Urinary bladder (tissue), 4 donors: ENCODE results near the gene PNPLA8. TPM values are rescaled to one million over a fixed set of nuclear protein-coding genes. Genes with fewer than 3 reads are reported as not detected.
"Not testable (repeated sequence)": the region's sequence is repeated elsewhere in the genome, so short reads cannot be mapped to it uniquely, and the experiment has no call there.

Source experiments
- DNase-seq: peaks from one replicate; pipeline ENCODE4 v3.0.0-alpha.2; 2015; ENCODE audit errors: extremely low spot score
- H3K27ac ChIP-seq: one replicate; pipeline ENCODE4 v1.5.1; 2013; ENCODE audit warnings: low read depth, mild to moderate bottlenecking, moderate library complexity
- H3K36me3 ChIP-seq: one replicate; pipeline ENCODE4 v1.6.1; 2013; ENCODE audit warnings: mild to moderate bottlenecking, moderate library complexity; ENCODE audit not compliant: insufficient read depth
- H3K4me1 ChIP-seq: one replicate; pipeline ENCODE4 v1.6.1; 2013; ENCODE audit warnings: mild to moderate bottlenecking, moderate library complexity; ENCODE audit not compliant: insufficient read depth
- H3K4me3 ChIP-seq: one replicate; pipeline ENCODE4 v1.5.1; 2013; ENCODE audit warnings: low read depth, low read length
- WGBS: extraction: QIAGEN DNeasy Blood & Tissue Kit; methylation state at CpG from one replicate; pipeline ENCODE4 v1.1.7; 2013; 5-methylcytosine and 5-hydroxymethylcytosine counted together
- polyA plus RNA-seq: library from polyadenylated mRNA; stranded (reverse); fragments of 200-250 nt; gene quantifications from one replicate; pipeline ENCODE4 v1.2.3, GENCODE V29; 2013
- total RNA-seq: library from RNA; depleted of rRNA; stranded (reverse); fragments of >200 nt; gene quantifications from one replicate; pipeline ENCODE4 v1.2.3, GENCODE V29; 2014
- donor health status: healthy with polysubstance abuse.
- donor health status: healthy.

PNPLA8 gene, protein sequence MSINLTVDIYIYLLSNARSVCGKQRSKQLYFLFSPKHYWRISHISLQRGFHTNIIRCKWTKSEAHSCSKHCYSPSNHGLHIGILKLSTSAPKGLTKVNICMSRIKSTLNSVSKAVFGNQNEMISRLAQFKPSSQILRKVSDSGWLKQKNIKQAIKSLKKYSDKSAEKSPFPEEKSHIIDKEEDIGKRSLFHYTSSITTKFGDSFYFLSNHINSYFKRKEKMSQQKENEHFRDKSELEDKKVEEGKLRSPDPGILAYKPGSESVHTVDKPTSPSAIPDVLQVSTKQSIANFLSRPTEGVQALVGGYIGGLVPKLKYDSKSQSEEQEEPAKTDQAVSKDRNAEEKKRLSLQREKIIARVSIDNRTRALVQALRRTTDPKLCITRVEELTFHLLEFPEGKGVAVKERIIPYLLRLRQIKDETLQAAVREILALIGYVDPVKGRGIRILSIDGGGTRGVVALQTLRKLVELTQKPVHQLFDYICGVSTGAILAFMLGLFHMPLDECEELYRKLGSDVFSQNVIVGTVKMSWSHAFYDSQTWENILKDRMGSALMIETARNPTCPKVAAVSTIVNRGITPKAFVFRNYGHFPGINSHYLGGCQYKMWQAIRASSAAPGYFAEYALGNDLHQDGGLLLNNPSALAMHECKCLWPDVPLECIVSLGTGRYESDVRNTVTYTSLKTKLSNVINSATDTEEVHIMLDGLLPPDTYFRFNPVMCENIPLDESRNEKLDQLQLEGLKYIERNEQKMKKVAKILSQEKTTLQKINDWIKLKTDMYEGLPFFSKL
- total RNA-seq (61.2 TPM), polyA plus RNA-seq (27.6 TPM)

DNA sequence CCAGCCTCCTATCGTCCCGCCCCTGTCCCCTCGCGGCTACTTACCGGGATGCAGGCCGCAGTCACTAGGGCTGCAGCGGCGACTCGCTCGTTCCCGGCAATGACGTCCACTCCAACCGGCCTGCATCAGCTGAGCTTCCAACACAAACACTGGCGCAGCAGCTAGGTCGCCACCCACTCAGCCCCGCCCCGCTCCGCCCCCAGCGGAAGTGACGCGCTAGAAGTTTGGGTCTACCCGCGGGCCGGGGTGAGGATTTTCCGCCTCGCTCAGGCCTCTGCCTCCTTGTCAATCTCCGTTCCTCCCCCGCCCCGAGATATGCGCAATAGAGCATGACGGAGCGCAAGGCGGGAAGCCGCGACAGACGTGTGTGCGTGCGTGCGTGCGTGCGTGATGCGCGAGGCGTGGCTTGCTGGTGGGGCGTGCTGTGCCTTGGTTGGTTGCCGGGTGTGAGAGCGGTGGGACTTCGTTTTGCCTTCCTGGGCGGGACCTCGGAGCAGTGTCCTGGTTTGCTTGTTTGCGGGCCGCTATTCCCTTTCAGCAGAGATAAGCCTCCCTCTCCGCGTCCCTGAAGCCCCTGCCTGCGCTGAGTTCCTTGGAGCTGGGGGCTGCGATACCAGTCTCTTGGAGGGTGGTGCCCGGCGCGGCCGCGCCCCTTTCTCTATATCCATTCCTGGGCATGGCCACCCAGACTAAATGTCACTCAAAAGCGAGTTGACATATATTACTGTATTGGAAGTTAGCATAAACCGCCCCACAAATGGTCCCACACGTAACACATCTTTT, at the start of gene PNPLA8:
Gene PNPLA8 (minus strand): TSS at position 151 of the 783 bp plus-strand sequence. CDS start 10,644 bp downstream, outside the sequence.
- no peaks in the 10 kb centered on the region for H3K36me3 ChIP-seq
- H3K4me3 ChIP-seq: peak within 1 kb of the TSS; percentile 64
- H3K27ac ChIP-seq: peak within 1 kb of the TSS; percentile 99
- WGBS: under 1% methylated on average over 64 of the region's 64 CpGs
- H3K4me1 ChIP-seq: peaks cover 2% of the 10 kb centered on the region
- peak; percentile 99 for DNase-seq

DNA sequence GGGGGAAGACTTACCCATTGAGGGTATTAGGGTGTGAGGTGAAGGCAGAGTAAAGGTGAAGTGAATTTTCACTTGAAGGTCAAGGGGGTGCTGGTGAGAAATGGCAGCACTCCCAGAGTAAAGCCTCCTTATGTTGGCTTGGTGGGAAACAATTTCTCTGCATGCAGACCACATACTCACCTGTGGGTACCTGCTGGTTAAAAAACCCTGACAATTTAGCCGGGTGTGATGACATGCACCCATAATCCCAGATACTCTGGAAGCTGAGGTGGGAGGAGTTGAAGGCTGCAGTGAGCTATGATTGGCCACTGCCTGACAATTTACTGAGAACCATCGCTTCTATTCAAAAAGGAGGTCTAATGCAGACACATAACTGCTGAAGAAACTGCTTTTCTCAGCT, 49.2 kb upstream of the PNPLA8 start:
- H3K36me3 ChIP-seq: peaks cover 2% of the 10 kb centered on the region
- H3K4me3 ChIP-seq: no peak overlapping the region
- WGBS: 62% methylated on average over 2 of the region's 2 CpGs
- DNase-seq: no peak
- H3K27ac ChIP-seq: no peak overlapping the region
- no peaks in the 10 kb centered on the region for H3K4me1 ChIP-seq

DNA sequence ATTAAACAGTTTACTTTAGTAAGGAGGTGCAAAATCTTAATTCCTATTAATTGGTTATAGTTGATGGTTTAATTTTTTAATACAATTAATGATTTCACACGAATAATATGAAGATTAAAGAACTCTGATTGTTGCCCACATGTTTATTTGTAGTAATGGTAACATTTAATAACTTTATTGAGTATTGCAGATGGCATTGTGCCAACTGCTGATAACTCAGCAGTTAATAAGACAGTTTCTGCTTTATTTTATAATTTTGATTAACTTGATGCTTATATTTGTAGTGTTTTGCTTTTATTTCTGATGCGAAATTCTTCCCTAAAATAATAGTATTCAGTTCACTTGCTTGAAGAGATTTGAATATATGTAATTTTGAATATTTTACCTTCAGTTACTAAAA, 46.5 kb upstream of the PNPLA8 start:
- Histone ChIP-seq H3K4me3 (no peak overlapping the region), H3K4me1 (no peaks in the 10 kb centered on the region), H3K36me3 (peaks cover 2% of the 10 kb centered on the region), H3K27ac (no peak overlapping the region)
- no peak for DNase-seq
- 95% methylated on average over 2 of the region's 2 CpGs for WGBS

DNA sequence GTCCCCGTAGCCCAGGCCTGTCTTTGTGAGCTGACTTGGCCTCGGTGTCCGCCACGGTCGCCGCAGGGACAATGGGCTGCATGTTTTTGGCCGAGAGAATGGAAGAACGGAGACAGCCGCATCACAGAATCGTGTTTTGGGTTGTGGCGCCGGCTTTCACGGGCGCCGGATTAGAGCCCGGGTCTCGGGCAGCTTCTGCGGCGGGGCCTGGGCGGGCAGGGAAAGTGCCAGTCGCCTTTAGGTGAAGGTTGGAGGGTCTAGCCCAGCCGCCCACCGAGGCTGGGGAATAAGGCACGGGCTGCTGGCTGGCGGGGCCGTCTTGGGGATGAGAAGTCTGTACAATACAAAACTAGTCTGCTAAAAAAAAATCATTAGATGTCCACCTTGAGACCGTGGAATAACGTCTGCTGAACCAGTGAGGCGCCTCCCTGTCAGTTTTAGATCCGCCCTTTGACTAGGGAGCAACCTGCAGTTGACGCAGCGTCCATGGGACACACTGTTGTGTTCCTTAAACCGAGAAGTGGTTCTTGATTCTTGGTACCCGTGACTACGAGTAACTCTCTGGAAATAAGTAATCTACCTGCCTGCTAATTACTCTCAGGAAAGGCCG, 44.3 kb upstream of the PNPLA8 start:
- peak overlapping the region; percentile 83 for H3K4me3 ChIP-seq
- under 1% methylated on average over 36 of the region's 36 CpGs for WGBS
- DNase-seq: peak; percentile 14
- peaks cover 2% of the 10 kb centered on the region for H3K36me3 ChIP-seq
- H3K4me1 ChIP-seq: no peaks in the 10 kb centered on the region
- H3K27ac ChIP-seq: peak overlapping the region; percentile 93

DNA sequence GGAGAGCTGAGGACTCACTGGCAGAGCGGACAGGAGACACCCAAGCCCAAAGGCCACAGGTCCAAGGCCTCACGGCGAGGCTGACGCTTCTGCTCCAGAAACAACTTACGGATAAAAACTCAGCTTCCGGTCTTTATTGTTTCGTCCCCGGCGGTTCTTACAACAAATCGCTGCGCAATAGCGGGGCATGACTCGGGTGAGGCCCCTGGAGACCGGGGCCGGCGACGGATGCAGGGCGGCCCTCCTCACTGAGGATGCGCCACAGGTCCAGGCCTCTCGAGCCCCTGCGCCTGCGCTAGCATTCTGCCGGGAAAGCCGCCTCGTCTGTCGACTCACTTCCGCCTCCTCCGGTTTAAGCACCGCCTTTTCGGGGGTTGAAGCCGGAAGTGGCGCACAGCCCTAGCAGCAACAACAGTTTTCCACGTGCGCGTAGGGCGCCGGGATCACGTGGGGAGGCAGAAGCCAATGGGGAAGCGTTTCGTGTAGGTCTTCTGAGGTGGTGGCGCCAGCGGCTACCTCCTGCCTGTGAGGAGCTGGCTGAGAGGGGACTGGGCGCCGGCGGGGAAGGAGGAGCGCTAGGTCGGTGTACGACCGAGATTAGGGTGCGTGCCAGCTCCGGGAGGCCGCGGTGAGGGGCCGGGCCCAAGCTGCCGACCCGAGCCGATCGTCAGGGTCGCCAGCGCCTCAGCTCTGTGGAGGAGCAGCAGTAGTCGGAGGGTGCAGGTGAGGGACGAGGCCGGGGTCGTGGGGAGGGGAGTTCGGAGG, 43.6 kb upstream of the PNPLA8 start, which contains the start of the genes DNAJB9 and THAP5:
Gene DNAJB9 (plus strand): TSS at position 494 of the 765 bp plus-strand sequence. CDS start 1,853 bp downstream, outside the sequence.
Gene THAP5 (minus strand): TSS at position 326 of the 765 bp plus-strand sequence. CDS start 137 bp downstream, at position 189.
- H3K4me3 ChIP-seq: peak within 1 kb of the TSS; percentile 83
- no peaks in the 10 kb centered on the region for H3K36me3 ChIP-seq
- WGBS: under 1% methylated on average over 65 of the region's 65 CpGs
- peak within 1 kb of the TSS; percentile 93 for H3K27ac ChIP-seq
- DNase-seq: peak; percentile 98
- H3K4me1 ChIP-seq: no peaks in the 10 kb centered on the region

DNA sequence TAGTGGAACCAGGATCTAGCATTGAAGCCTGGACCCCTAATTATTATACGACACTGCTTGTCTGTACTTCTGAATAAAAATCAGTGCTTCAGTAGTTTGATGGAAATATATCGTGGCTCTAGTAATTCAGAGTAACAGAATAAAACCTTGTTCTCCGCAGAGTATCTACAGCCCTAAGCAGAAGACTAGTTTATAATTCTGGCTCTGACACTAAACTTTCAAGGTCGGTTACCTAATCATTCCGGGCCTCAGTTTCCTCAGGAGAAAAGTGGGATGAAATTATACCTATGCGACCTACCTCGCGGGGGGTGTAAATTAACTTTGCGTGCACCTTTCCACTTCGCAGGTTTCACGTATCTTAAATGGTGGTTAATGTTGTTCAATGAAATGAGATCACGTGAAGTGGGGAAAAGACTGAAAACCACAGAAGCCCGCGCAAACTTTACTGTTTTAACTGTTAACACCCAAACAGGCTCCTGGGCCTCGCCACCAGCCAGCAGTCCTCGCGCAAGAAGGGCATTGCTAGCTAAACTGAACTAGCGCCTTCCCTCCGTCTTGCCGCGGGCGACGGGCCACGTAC, 43.0 kb upstream of the PNPLA8 start:
- WGBS: 10% methylated on average over 24 of the region's 24 CpGs
- peak overlapping the region; percentile 83 for H3K4me3 ChIP-seq
- no peaks in the 10 kb centered on the region for H3K36me3 ChIP-seq
- H3K4me1 ChIP-seq: no peaks in the 10 kb centered on the region
- peak; percentile 7 for DNase-seq
- peak overlapping the region; percentile 78 for H3K27ac ChIP-seq

DNA sequence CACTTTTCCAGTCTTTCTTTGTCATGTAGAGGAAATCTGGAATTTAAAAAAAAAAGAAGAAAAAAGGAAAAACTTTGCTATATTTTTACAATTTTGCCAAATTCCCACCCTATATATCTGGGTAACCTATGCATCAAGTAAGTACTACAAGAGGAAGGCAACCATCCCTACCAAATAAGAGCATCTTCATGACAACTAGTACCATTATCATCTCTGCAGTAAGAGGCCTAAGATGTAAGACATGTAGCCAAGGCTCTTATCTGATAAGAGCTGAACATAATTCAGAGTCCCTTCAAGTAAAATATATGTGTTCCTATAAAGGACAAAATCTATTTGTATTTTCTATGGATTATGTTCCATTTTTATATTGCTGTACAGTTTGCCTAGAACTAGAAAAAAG, 40.1 kb upstream of the PNPLA8 start:
- Histone ChIP-seq H3K4me3 (no peak overlapping the region), H3K27ac (no peak overlapping the region), H3K36me3 (no peaks in the 10 kb centered on the region), H3K4me1 (no peaks in the 10 kb centered on the region)
- DNase-seq: no peak

DNA sequence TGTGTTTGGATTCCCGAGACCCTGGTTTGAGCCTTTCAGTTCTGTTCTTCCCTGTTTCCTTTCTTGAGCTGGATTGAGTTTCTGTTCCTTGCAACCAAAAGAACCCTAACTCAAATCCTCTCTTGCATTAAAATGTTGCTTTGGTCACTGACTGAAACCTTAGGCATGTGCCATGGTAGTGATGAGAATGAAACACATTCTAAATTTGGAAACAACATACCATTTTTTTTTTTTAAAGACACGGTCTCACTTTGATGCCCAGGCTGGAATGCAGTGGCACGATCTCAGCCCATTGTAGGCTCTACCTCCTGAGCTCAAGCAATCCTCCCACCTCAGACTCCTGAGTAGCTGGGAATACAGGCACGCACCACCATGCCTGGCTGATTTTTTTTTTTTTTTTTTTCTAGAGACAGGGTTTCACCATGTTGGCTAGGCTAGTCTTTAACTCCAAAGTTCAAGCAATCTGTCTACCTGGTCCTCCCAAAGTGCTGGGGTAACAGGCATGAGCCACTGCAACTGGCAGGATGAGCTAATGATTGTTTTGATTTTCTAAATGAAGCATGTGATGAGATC, 35.2 kb upstream of the PNPLA8 start:
- DNase-seq: no peak
- H3K36me3 ChIP-seq: no peaks in the 10 kb centered on the region
- H3K4me1 ChIP-seq: no peaks in the 10 kb centered on the region
- no peak overlapping the region for H3K27ac ChIP-seq
- WGBS: 92% methylated on average over 4 of the region's 4 CpGs
- H3K4me3 ChIP-seq: no peak overlapping the region

DNA sequence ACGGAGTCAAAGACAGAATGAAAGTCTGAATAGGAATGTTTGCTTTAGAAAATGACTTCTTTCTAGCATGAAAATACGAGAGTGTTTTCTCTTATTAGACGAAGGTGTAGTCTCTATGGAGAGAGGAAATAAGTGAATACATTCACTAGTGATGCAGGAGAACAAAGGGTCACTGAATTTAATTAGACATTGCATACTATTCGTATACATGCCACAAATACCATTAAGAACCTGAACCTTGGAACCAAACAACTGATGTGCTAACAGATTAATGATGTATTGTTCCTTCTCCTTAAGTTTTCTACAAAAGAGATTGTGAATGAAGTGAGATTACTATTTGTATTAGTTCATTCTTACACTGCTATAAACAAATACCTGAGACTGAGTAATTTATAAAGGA, 33.3 kb upstream of the PNPLA8 start:
- Histone ChIP-seq H3K27ac (no peak overlapping the region), H3K4me3 (no peak overlapping the region), H3K36me3 (no peaks in the 10 kb centered on the region), H3K4me1 (no peaks in the 10 kb centered on the region)
- 87% methylated on average over 4 of the region's 4 CpGs for WGBS
- no peak for DNase-seq

DNA sequence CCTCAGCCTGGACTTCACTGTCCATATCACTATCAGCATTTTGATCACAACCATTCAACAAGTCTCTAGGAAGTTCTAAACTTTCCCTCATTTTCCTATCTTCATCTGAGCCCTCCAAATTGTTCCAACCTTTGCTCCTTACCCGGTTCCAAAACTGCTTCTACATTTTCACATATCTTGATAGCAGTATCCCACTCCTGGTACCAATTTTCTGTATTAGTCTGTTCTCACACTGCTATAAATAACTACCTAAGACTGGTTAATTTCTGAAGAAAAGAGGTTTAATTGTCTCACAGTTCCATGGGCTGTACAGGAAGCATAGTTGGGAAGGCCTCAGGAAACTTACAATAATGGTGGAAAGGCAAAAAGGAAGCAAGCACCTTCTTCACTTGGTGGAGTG, 31.7 kb upstream of the PNPLA8 start:
- no peak overlapping the region for H3K4me3 ChIP-seq
- peaks cover 2% of the 10 kb centered on the region for H3K36me3 ChIP-seq
- 97% methylated on average over 1 of the region's 1 CpG for WGBS

DNA sequence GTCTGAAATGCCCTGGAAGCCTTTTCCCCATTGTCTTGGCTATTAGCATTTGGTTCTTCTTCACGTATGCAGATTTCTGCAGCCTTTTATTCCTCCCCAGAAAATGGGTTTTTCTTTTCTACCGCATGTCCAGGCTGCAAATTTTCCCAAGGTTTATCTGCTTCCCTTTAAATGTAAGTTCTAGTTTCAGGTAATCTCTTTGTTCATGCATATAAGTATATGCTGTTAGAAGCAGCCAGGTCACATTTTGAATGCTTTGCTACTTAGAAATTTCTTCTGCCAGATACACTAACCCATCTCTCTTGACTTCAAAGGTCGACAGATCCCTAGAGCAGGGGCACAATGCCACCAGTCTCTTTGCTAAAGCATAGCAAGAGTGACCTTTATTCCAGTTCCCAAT, 31.3 kb upstream of the PNPLA8 start:
- no peaks in the 10 kb centered on the region for H3K4me1 ChIP-seq
- DNase-seq: no peak
- no peak overlapping the region for H3K27ac ChIP-seq
- 95% methylated on average over 3 of the region's 3 CpGs for WGBS
- peaks cover 2% of the 10 kb centered on the region for H3K36me3 ChIP-seq
- no peak overlapping the region for H3K4me3 ChIP-seq

More for the DNA sequence above, 31.7 kb upstream of the PNPLA8 start:
- Histone ChIP-seq H3K4me1 (no peaks in the 10 kb centered on the region), H3K27ac (no peak overlapping the region)
- no peak for DNase-seq

DNA sequence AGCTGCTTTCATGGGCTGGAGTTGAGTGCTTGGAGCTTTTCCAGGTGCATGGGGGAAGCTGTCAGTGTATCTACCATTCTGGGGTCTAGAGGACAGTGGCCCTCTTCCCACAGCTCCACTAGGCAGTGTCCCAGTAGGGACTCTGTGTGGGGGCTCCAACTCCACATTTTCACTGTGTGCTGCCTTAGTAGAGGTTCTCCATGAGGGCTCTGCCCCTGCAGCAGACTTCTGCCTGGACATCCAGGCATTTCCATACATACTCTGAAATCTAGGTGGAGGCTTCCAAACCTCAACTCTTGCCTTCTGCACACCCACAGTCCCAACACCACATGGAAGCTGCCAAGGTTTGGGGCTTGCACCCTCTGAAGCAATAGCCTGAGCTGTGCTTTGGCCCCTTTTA, 30.7 kb upstream of the PNPLA8 start:
- not testable (repeated sequence) for H3K4me3 ChIP-seq, H3K36me3 ChIP-seq, DNase-seq, H3K27ac ChIP-seq, H3K4me1 ChIP-seq
